ENCODE data around the gene TTC23L. TPM values are rescaled to one million over a fixed set of nuclear protein-coding genes. Genes with fewer than 3 reads are reported as not detected.

TTC23L gene
- total and polyA plus RNA-seq, 2 experiments from 2014 or later: 2.2 to 2.3 TPM

DNA sequence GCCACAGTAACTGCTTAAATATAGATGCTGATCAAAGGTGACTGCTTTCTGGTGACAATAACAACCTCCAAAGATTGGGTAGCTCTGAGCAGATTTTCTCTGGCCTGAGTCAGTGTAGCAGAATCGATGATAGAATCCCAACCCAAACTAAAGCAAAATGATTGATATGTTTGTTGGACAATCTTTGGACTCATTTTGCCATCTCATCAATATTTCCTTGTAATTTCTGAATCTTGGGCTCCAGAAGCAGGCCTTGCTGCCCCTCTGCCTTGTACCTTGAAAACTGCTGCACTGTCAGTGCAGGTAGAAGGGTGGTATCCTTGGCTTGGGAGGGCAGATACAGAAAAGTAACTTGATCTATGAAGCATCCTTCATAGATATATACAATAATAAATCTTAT is 18.9 kb downstream of the TTC23L start:
- Histone ChIP-seq H3K4me1 (ENCODE audit: insufficient read depth) (peaks cover 7% of the 10 kb centered on the region), H3F3A (replicated peaks; ENCODE audit: low read depth) (0 out of 2 replicates have a peak, but pooled peaks cover 3% of the 10 kb centered on the region), H2AFZ (no peak overlapping the region), H3K9me2 (ENCODE audit: insufficient read depth) (no peaks in the 10 kb centered on the region), H3K36me3 (ENCODE audit: insufficient read depth) (no peaks in the 10 kb centered on the region), H3K4me3 (no peak overlapping the region), H3K4me2 (no peak overlapping the region), H3K27me3 (ENCODE audit: insufficient read depth) (no peaks in the 10 kb centered on the region), H3K79me2 (replicated peaks; ENCODE audit: insufficient read depth) (no peaks in the 10 kb centered on the region), H4K20me1 (replicated peaks; ENCODE audit: insufficient read depth) (no peaks in the 10 kb centered on the region), H3K27ac (ENCODE audit: low read depth) (no peak overlapping the region)
- Mint-ChIP-seq H3K27ac (no peak overlapping the region), H3K36me3 (ENCODE audit: low read depth) (peaks cover 1% of the 10 kb centered on the region; the same call in 1 of the 3 replicates), H3K4me1 (peaks cover 13% of the 10 kb centered on the region), H3K9me3 (no peaks in the 10 kb centered on the region), H3K27me3 (ENCODE audit: insufficient read depth, low read depth, poor library complexity) (no peaks in the 10 kb centered on the region), H3K4me3 (no peak overlapping the region)
- DNase-seq (ENCODE audit: low spot score): no peak
- ATAC-seq: no peak
- TF ChIP-seq NANOG (IDR thresholded peaks at IDR 0.05; ENCODE audit: borderline replicate concordance) (no peak), ZNF114 (CRISPR knock-in tag; IDR thresholded peaks at IDR 0.05) (no peak), STAT1 (IDR thresholded peaks at IDR 0.05; ENCODE audit: unreplicated experiment) (no peak), JUNB (IDR thresholded peaks at IDR 0.05; ENCODE audit: unreplicated experiment) (no peak), ZNF331 (CRISPR knock-in tag; IDR thresholded peaks at IDR 0.05; ENCODE audit: low read depth) (no peak), EZH2phosphoT487 (IDR thresholded peaks at IDR 0.05; ENCODE audit: unreplicated experiment) (no peak), POLR2AphosphoS5 (IDR thresholded peaks at IDR 0.05; ENCODE audit: low read depth) (no peak), CREB1 (CRISPR knock-in tag; IDR thresholded peaks at IDR 0.05; ENCODE audit: low read depth) (no peak), EZH2 (IDR thresholded peaks at IDR 0.05; ENCODE audit: low read depth, unreplicated experiment) (no peak)
- TF ChIP-seq, protein P1, sequence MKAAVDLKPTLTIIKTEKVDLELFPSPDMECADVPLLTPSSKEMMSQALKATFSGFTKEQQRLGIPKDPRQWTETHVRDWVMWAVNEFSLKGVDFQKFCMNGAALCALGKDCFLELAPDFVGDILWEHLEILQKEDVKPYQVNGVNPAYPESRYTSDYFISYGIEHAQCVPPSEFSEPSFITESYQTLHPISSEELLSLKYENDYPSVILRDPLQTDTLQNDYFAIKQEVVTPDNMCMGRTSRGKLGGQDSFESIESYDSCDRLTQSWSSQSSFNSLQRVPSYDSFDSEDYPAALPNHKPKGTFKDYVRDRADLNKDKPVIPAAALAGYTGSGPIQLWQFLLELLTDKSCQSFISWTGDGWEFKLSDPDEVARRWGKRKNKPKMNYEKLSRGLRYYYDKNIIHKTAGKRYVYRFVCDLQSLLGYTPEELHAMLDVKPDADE (IDR thresholded peaks at IDR 0.05): no peak
- TF ChIP-seq, protein P2, sequence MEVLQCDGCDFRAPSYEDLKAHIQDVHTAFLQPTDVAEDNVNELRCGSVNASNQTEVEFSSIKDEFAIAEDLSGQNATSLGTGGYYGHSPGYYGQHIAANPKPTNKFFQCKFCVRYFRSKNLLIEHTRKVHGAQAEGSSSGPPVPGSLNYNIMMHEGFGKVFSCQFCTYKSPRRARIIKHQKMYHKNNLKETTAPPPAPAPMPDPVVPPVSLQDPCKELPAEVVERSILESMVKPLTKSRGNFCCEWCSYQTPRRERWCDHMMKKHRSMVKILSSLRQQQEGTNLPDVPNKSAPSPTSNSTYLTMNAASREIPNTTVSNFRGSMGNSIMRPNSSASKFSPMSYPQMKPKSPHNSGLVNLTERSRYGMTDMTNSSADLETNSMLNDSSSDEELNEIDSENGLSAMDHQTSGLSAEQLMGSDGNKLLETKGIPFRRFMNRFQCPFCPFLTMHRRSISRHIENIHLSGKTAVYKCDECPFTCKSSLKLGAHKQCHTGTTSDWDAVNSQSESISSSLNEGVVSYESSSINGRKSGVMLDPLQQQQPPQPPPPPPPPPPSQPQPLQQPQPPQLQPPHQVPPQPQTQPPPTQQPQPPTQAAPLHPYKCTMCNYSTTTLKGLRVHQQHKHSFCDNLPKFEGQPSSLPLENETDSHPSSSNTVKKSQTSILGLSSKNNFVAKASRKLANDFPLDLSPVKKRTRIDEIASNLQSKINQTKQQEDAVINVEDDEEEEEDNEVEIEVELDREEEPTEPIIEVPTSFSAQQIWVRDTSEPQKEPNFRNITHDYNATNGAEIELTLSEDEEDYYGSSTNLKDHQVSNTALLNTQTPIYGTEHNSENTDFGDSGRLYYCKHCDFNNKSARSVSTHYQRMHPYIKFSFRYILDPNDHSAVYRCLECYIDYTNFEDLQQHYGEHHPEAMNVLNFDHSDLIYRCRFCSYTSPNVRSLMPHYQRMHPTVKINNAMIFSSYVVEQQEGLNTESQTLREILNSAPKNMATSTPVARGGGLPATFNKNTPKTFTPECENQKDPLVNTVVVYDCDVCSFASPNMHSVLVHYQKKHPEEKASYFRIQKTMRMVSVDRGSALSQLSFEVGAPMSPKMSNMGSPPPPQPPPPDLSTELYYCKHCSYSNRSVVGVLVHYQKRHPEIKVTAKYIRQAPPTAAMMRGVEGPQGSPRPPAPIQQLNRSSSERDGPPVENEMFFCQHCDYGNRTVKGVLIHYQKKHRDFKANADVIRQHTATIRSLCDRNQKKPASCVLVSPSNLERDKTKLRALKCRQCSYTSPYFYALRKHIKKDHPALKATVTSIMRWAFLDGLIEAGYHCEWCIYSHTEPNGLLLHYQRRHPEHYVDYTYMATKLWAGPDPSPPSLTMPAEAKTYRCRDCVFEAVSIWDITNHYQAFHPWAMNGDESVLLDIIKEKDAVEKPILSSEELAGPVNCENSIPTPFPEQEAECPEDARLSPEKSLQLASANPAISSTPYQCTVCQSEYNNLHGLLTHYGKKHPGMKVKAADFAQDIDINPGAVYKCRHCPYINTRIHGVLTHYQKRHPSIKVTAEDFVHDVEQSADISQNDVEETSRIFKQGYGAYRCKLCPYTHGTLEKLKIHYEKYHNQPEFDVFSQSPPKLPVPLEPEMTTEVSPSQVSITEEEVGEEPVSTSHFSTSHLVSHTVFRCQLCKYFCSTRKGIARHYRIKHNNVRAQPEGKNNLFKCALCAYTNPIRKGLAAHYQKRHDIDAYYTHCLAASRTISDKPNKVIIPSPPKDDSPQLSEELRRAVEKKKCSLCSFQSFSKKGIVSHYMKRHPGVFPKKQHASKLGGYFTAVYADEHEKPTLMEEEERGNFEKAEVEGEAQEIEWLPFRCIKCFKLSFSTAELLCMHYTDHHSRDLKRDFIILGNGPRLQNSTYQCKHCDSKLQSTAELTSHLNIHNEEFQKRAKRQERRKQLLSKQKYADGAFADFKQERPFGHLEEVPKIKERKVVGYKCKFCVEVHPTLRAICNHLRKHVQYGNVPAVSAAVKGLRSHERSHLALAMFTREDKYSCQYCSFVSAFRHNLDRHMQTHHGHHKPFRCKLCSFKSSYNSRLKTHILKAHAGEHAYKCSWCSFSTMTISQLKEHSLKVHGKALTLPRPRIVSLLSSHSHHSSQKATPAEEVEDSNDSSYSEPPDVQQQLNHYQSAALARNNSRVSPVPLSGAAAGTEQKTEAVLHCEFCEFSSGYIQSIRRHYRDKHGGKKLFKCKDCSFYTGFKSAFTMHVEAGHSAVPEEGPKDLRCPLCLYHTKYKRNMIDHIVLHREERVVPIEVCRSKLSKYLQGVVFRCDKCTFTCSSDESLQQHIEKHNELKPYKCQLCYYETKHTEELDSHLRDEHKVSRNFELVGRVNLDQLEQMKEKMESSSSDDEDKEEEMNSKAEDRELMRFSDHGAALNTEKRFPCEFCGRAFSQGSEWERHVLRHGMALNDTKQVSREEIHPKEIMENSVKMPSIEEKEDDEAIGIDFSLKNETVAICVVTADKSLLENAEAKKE (CRISPR knock-in tag; IDR thresholded peaks at IDR 0.05): no peak
- TF ChIP-seq, protein P3, sequence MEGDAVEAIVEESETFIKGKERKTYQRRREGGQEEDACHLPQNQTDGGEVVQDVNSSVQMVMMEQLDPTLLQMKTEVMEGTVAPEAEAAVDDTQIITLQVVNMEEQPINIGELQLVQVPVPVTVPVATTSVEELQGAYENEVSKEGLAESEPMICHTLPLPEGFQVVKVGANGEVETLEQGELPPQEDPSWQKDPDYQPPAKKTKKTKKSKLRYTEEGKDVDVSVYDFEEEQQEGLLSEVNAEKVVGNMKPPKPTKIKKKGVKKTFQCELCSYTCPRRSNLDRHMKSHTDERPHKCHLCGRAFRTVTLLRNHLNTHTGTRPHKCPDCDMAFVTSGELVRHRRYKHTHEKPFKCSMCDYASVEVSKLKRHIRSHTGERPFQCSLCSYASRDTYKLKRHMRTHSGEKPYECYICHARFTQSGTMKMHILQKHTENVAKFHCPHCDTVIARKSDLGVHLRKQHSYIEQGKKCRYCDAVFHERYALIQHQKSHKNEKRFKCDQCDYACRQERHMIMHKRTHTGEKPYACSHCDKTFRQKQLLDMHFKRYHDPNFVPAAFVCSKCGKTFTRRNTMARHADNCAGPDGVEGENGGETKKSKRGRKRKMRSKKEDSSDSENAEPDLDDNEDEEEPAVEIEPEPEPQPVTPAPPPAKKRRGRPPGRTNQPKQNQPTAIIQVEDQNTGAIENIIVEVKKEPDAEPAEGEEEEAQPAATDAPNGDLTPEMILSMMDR (conservative IDR thresholded peaks at IDR 0.05; ENCODE audit: low read depth in 2 of 2): no peak
- TF ChIP-seq, protein P4, sequence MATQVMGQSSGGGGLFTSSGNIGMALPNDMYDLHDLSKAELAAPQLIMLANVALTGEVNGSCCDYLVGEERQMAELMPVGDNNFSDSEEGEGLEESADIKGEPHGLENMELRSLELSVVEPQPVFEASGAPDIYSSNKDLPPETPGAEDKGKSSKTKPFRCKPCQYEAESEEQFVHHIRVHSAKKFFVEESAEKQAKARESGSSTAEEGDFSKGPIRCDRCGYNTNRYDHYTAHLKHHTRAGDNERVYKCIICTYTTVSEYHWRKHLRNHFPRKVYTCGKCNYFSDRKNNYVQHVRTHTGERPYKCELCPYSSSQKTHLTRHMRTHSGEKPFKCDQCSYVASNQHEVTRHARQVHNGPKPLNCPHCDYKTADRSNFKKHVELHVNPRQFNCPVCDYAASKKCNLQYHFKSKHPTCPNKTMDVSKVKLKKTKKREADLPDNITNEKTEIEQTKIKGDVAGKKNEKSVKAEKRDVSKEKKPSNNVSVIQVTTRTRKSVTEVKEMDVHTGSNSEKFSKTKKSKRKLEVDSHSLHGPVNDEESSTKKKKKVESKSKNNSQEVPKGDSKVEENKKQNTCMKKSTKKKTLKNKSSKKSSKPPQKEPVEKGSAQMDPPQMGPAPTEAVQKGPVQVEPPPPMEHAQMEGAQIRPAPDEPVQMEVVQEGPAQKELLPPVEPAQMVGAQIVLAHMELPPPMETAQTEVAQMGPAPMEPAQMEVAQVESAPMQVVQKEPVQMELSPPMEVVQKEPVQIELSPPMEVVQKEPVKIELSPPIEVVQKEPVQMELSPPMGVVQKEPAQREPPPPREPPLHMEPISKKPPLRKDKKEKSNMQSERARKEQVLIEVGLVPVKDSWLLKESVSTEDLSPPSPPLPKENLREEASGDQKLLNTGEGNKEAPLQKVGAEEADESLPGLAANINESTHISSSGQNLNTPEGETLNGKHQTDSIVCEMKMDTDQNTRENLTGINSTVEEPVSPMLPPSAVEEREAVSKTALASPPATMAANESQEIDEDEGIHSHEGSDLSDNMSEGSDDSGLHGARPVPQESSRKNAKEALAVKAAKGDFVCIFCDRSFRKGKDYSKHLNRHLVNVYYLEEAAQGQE (IDR thresholded peaks at IDR 0.05; ENCODE audit: unreplicated experiment): no peak
